Activated naive CD4-positive, alpha-beta T cell treated with Interleukin-2 at 50 U/mL for 16 hours (primary cell): ENCODE results near the gene ZFYVE21.

Experiments
- DNase-seq: peaks from one replicate; pipeline ENCODE4 v3.0.0-alpha.2; 2020

Gene ZFYVE21

DNA sequence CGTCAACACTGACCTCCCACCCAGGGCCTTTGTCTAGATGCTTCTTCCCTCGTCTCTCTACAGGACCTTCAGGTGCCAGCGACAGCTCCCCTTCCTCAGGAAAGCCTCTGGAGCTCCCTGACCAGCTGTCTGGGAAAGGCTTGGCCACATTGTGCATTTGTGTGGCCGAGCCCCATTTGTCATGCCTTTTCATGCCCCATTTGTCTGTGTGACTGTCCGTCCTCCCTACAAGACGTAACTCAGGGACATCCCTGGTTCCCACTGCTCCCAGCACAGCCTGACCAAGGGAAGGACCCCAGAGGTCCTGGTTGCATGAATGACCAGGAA is 23.8 kb downstream of the ZFYVE21 start:
- DNase-seq = no peak

- DNase-seq = no peak
Measured at GRCh38 chr14:103739793-103740501, 24.3 kb downstream of the ZFYVE21 start.

- DNase-seq = no peak
Measured at GRCh38 chr14:103740991-103741689, 25.5 kb downstream of the ZFYVE21 start.

GRCh38 chr14:103741876-103742275 is 26.3 kb downstream of the ZFYVE21 start:
- DNase-seq = no peak

DNA sequence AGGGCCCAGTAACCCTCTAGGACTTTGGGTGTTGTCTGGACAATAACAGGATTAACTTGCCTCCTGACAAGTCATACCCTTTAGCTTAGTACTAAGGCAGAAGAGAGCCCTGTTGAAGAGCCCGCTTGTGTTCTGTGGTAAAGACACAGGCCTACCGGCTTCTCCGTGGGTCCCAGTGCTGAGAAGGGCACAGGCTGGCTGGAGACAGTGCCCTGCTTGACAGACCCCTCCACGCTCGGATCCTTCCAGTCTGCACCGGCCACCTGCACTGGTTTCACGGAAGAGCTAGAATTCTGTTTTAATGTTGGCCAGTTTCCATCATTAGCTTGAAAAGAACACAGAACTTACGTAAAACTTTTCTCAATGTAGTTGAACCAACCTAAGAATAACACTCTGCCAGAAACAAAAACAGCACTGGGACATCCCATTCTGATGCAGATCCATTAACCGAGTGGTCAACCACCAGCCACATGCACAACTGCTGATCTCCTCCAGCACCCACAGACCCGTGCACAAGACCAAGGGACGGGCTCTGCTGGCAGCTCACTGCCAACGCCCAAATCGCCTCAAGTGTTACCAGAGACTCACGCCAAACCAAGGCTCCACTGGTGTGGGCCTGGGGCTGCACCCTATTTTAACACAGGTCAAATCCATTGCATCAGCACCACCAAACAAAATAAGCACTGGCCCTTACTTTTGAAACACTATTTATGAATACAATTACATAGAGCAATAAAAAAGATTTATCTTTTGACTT is 27.1 kb downstream of the ZFYVE21 start:
- DNase-seq = no peak

- DNase-seq = no peak
Measured at GRCh38 chr14:103743691-103744090, 28.1 kb downstream of the ZFYVE21 start.

- DNase-seq = no peak
Measured at GRCh38 chr14:103744621-103745395, 29.2 kb downstream of the ZFYVE21 start.

- no peak for DNase-seq
Measured at GRCh38 chr14:103745424-103745823, 29.8 kb downstream of the ZFYVE21 start.

DNA sequence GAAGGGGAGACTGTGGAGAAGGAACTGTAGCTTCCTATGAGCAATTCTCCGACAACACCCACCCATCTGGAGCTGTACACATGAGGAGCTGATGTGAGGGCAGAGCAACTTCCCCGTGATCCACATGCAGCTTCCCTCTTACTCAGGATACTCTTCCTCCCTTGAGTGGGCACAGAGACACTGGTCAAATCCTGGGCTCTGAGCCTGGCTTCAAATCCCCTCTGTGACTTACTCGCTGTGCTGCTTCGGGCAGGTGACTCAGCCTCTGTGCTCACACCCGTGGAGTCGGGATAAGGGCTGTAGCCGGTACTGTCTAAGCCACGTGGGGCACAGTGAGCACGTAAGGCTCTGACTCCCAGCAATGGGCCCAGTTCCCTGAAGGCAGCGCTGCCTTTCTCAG is 31.1 kb downstream of the ZFYVE21 start:
- DNase-seq = no peak

DNA sequence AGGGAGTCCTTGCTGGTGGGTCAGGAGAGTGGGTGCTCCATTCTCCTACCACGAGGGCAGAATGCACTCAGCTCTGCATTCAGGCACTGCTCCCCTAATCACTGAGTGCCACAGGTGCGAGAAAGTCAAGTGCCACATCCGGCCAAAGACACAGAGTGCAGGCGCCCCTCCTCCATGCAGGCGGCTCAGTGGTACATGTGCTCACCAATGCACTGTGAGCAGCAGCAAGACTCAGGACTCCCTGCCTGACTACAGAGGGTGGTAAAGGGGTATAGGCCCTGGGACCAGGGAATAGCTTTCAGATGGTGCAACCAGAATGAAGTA is 32.9 kb downstream of the ZFYVE21 start:
- peak; percentile 31 for DNase-seq

DNA sequence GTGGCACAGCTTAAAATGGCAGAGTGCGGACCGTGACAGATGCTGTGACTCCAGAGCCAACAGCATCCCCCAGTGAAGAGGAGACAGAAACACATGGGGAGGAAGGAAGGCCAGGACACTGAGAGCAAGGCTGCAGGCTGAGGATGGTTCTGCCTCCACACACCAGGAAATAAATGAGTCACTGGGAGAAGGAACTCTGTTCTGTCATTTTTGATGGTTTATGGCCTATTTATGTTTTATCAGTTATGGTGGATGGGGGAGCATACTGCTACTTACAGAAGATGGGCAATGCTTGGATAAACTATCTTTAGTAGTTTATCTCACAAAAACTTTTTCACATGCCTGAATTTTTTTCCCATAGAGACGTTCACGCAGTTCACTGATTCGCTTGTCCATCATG is 33.8 kb downstream of the ZFYVE21 start:
- DNase-seq = no peak

- no peak for DNase-seq
Measured at GRCh38 chr14:103749860-103750259, 34.2 kb downstream of the ZFYVE21 start.

DNA sequence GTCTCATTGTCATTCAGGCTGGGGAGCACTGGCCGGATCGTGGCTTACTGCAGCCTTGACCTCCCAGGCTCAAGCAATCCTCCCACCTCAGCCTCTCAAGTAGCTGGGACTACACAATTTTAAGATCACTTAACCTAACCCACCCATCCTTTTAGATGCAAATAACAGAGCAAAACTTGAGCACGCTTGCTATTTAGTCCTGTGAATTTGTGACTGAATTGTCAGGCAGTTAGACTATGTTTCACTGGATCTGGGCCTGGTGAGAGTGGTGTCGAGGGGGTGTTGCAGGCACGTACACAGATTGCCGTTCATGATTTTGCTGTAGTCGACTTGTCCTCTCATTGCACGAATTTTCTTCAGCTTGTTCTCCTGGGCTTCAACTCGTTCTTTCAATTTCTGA is 38.2 kb downstream of the ZFYVE21 start:
- DNase-seq = no peak

GRCh38 chr14:103755060-103755459 is 39.5 kb downstream of the ZFYVE21 start:
- no peak for DNase-seq

DNA sequence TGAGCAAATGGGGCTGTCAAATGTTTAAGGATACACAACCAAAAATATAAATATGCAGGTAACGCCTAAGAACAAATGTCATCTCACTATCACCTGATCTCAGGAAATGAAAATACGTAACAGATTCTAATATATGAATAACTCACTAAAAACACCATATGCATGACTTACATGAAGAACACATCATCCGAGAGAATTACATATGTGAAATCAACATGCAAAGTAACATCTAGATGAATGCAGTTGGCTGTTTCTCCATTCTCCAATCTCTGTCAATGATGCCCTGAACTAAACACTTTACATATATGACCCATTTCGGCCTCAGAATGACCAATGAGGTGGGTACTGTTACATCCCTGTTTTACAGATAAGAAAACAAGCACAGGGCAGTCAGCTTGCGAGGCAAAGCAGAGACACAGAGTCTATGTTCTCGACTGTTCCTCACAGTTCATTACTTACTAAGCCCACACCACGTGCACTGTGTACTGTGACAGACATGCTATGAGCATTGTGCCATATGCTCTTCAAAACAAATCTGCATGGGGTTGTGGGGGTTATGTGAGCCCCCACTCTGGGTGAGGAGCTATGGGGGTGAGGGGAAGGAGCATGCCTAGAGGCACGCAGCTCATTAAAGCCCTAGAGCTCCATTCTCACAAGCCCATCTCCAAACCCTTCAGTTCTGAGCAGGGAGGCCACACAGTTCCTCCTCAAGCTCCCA is 42.6 kb downstream of the ZFYVE21 start:
- DNase-seq = no peak

GRCh38 chr14:103762036-103762435 is 46.4 kb downstream of the ZFYVE21 start:
- no peak for DNase-seq

DNA sequence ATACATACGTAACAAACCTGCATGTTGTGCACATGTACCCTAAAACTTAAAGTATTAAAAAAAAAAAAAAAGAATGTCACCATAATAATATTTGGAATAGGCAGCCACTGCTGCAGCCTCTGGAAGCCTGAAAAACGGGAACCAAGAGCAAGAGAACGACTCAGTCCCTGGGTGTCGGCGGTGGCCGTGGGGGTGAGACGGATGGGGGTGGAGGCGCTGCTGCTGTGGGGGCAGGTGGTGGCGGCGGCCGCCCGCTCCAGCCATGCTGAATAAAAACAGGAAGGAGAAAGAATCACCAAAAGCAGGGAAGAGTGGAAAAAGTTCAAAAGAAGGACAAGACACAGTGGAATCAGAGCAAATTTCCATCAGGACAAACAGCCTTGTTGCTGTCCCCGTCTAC is 46.9 kb downstream of the ZFYVE21 start:
- no peak for DNase-seq

- DNase-seq = no peak
Measured at GRCh38 chr14:103763730-103764488, 48.3 kb downstream of the ZFYVE21 start.

- no peak for DNase-seq
Measured at GRCh38 chr14:103765526-103765925, 49.9 kb downstream of the ZFYVE21 start.

- DNase-seq = no peak
Measured at GRCh38 chr14:103767336-103767894, 51.8 kb downstream of the ZFYVE21 start.

GRCh38 chr14:103770500-103770899 is 54.9 kb downstream of the ZFYVE21 start:
- no peak for DNase-seq

DNA sequence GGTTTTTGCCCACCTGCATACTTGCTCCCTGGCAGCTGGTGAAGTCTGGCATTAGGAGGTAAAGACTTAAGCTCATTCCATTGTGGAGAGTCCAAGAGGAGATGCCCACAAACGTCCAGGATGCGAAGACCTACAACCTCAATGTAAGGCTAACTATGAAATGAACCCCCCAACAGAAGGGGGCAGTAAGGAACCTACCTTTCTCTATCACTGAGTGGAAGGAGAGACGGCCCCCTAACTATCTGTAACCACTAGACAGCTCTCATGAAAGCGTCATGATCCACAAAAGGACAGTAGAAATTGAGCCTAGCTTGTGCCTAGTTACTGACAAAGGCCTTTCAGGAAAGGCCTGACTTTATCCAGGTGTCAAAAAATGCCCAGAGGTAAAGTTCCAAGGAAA is 55.3 kb downstream of the ZFYVE21 start:
- no peak for DNase-seq
